ENCODE results near the gene TSSK2.
"Not testable (repeated sequence)": the region's sequence is repeated elsewhere in the genome, so short reads cannot be mapped to it uniquely, and the experiment has no call there.

Gene TSSK2

DNA sequence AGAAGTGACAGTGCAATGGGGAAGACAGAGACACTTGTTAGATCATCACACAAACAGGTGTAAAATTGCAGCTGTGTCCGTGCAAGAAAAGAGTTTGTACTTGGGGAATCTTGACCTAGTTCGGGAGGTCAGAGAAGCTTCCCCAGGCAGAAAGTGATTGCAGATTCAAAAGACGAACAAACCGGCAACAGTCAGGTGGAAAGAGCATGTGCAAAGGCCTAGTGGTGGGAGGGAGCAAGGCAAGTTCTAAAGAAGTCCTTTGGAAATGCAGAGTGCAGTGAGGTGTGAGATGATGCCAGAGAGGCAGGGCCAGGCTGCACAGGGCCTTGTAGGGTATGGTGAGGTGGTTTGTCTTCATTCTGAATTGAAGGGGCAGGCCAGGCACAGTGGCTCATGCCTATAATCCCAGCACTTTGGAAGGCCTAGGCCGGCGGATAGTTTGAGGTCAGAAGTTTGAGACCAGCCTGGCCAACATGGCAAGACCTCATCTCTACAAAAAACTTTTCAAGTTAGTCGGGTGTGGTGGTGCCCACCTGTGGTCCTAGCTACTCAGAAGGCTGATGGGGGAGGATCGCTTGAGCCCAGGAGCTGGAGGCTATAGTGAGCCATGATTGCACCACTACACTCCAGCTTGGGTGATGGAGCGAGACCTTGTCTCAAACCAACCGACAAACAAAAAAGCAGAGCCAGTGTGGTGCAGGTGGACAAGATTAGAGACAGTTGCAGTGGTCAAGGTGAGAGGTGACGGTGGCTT, 15.3 kb downstream of the TSSK2 start:
- DNase-seq: no peak

DNA sequence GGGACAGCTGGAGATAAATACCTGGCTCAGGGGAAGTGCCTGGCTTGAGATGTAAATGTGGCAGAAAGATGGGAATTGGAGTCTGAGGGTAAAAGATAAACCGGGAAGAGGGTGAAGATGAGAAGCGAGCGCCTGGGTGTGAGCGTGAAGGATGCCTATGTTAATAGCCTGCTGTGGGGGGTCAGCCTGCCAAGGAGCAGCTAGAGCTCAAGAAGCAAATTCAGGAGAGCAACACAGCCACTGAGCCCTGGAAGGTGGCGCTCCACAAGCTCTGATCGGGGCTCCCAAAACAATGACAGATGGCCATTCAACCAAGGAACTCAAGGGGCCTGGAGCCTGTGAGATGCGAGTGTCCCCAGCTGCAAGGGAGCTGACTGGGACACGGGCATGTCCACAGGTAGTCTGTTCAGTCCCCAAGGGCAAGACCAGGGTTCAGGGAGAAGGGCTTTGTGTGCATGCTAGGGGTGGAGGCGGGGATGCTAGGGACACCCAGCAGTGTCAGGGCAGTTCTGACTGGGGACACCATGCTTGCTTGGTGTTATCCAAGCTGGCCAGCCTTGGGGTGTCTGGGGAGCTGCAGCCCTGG, 16.2 kb downstream of the TSSK2 start:
- DNase-seq: no peak

DNA sequence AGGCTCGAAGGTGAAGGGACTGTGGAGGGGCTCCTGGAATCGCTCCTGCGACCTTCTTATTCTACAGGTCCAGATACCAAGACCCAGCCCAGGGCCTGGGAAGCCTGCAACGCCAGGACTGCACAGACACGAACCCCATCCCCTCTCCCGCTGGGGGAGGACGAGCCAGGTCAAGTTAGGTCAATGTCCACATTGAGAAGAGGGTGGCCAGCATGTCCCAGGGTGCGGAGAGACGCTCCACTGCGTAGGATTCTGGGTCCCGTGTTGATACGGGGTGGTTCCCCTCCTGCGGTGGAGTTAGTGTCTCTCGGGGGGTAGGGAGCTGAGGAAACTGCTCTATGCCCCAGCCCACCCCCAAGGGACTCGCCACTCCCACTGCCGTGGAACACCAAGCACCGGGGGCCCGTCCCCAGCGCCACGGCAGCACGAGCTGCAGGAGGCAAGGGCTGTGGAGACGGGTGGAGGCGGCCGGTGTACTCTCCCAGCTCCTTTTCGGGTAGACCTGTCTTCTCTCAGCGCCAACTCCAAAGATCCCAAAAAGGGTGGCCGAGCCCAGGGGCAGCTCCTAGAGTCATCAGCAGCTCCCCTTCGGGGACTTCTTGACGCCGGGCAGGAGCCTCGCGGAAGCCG, 17.4 kb downstream of the TSSK2 start:
- no peak for DNase-seq

DNA sequence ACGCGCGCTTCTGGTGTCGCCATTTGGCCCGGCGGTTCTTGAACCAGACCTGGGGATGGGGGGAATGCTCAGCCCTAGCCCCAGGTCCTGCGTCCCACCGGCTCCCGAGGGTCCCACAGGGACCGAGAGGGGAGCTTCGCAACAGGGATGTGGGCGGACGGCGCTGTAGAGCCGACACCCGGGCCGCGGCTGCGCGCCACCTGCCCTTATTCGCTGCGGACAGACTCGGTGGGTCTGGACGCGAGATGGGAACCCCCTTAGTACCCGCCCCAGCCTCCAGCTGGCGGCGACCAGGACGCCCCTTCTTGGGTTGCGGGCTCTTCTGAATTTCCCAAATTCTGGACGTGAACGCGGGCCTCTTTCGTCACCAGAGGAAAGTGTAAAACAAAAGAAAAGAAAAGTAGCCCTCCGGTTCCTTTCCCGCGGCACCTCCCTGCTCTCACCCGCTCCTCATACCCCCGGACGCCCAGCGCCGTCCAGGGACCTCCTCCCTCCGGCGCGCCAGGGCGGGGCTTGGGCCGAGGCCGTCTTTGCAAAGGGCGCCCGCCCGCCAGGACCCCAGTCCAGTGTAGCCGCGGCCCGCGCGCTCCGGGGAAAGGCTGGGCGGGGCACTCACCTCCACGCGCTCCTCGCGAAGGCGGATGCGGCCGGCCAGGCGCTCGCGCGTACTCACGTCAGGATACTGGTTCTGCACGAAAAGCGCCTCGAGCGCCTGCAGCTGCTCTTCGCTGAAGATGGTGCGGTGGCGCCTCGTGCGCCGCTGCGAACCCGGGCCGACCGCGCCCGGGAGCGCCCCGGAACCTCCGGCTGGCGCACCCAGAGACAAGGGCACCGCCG, 18.2 kb downstream of the TSSK2 start:
- no peak for DNase-seq

DNA sequence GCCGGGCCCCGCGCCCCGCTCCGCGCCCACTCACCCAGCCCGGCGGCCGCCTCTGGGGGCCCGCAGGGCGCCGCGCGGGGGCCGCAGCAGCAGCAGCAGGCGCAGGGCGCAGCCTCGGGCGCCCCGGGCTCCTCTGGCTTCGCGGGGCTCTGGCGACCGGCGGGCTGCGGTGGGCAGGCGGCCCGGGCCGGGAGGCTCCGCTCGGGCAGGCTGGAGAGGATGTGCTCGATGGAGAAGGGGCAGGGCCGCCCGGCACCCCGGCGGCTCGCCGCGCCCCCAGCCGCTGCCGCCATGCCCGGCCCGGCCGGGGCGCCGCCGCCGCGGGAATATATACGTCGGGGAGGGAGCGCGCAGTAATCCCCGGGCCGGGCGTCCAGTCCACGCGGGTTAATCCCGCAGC, 18.9 kb downstream of the TSSK2 start, which contains the start of gene GSC2:
TSS of gene GSC2 (minus strand) at position 302 of the 400 bp plus-strand sequence. CDS start at position 293, 9 bp downstream.
- no peak for DNase-seq

DNA sequence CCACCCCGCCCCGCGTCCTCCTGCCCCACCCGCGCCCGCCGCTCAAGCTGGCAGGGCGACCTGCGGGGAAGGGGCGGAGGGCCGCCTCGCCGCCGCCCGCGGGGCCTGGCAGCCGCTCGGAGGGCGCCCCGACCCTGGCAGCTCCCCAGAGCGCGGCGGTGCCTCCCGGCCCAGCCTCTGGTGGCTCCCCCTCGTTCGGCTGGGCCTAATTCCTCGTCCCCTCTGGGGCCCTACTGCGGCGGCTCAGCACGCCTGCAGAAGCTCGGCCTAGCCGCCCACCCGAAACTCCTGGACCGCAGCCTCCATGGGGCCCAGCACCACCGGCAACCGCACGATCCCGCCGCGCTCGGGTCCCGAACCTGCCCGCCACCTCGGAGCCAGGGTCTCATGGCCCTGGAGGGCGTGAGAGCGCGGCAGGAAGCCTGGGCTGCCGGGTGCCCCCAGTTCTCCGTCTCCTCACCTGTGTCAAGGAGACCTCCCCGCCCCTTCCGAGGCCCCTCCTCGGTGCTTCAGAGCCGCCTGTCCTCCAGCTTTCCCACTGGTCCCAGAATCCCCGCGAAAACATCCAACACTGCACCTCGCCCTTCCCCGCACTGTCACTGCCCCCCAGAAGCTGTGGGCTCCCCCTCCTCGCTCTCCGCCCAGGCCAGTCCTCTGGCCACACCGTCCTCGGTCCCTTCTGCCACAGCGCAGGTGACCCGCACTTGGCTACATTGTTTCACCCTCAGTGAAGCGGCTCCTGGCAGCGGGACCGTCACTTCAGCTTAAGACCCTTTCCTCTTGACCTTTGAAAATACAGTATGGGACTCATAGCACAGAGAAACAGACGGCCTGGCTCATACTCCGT, 19.6 kb downstream of the TSSK2 start:
- no peak for DNase-seq

DNA sequence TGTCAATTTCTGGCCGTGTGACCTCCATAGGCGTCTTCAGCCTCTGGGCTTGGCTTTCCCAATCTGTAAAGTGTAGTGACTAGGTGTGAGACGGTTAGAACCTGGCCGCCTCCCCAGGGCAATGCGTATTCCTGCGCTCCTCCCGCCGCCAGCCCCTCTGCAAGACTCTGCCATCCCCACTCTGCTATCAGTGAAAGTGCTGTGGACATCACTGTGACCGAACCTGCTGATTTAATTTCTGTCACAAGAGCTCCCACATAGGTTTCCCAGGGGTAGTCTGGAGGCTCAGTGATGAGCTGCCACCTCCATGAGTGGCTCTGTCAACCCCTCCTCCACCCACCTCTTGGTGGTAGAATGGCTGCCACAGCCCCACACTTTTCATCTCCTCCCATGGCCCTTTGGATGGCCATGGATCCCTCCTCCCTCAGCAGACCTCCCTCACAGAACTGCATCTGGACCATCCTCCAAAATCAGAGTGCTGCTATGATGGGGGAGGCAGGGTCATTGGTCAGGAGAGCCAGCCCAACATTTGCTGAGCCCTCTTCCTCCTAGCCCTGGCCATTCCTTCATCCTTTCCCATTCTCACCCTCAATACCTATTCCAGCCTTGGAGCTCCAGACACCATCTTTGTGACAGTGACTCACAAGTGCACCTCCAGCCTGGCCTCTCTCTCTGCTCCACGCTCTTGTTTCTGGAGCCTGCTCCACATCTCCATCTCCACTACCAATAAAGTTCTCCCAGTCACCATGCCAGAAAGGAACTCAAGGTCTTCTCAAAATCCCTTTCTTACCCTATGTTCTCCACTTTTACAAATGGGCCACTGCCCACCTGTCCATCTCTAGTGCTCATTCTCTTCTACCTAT, 20.5 kb downstream of the TSSK2 start:
- no peak for DNase-seq

DNA sequence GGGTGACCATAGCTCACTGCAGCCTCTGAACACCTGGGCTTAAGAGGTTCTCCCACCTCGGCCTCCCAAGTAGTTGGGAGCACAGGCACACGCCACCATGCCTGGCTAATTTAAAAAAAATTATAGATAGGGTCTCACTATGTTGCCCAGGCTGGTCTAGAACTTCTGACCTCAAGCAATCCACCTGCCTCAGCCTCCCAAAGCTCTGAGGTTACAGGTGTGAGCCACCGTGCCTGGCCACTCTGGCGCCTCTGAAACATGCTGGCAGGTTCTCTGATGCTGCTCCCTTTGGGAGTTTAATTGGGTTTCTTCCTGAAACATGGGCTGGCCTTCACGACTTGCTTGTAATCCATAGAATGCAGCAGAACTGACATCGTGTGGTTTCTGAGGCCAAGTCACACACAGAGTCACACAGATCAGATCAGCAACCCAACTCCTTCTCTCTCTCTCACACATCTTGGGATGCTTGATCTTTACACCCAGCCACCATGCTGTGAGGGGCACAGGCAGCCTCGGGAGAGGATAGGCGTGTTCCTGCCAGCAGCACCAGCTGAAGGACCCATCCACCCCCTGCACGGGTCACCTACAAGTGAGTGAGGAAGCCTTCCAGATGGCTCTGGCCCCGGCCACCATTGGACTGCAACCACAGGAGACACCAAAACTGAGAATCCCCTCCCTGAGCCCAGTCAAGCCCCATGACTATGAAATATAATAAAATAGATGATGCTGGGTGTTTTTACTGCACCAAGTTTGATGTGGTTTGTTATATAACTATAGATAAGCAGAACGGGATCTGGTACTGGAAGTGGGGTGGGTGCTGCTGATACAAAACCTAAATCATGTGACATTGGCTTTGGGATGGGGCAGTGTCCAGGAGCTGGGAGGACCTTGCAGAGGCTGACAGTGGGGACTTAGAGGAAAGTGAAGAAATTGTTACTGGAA, 22.1 kb downstream of the TSSK2 start:
- DNase-seq: peak; percentile 48

DNA sequence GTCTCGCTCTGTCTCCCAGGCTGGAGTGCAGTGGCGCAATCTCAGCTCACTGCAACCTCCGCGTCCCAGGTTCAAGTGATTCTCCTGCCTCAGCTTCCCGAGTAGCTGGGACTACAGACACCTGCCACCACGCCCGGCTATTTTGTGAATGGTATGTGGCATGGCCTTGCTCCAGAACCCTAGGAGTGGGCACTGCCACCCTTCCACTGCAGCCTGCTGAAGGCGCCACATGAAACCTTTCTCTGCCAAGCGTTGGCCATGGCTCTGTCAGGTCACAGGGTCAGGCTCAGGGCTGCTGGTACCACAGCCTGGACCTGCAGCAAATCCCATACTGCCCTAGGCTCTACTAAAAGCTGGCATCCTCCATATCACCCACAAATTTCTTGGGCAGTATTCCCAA, 25.0 kb downstream of the TSSK2 start:
- DNase-seq: not testable (repeated sequence)

DNA sequence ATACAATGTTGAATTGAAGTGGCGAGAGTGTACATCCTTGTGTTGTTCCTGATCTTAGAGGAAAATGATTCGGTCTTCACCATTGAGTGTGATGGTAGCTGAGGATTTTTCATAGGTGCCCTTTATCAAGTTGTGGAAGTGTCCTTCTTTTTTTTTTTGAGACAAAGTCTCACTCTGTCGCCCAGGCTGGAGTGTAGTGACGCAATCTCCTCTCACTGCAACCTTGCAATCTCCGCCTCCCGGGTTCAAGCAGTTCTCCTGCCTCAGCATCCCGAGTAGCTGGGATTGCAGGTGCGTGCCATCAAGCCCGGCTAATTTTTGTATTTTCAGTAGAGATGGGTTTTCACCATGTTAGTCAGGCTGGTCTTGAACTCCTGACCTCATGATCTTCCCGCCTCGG, 27.5 kb downstream of the TSSK2 start:
- not testable (repeated sequence) for DNase-seq

DNA sequence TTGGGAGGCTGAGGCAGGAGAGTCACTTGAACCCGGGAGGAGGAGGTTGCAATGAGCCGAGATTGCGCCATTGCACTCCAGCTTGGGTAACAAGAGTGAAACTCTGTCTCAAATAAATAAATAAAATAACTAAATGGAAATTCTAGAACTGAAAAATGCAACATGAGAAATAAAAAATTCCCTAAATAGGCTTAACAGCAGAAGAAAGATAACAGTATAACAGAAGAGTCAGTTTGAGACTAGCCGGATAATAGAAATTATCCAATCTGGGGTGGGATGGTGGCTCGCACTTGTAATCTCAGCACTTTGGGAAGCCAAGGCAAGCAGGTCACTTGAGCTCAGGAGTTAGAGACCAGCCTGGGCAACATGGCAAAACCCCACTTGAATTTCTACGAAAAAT, 33.3 kb downstream of the TSSK2 start:
- DNase-seq: no peak

DNA sequence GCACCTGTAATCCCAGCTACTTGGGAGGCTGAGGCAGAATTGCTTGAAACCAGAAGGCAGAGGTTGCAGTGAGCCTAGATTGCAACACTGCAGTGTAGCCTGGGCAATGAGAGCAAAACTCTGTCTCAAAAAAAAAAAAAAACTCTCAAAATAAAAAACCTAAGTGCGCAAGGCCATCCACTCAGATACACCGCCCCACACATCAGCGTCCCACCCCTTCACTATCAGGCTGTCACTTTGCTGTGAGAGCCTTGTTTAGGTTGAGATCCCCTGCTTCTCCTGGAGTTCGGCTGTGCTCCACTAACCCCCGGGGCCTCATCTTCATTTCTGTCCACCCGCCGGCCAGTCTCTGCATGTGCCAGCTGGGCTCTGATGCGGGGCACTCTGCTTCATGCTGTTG, 35.3 kb downstream of the TSSK2 start:
- DNase-seq: no peak

DNA sequence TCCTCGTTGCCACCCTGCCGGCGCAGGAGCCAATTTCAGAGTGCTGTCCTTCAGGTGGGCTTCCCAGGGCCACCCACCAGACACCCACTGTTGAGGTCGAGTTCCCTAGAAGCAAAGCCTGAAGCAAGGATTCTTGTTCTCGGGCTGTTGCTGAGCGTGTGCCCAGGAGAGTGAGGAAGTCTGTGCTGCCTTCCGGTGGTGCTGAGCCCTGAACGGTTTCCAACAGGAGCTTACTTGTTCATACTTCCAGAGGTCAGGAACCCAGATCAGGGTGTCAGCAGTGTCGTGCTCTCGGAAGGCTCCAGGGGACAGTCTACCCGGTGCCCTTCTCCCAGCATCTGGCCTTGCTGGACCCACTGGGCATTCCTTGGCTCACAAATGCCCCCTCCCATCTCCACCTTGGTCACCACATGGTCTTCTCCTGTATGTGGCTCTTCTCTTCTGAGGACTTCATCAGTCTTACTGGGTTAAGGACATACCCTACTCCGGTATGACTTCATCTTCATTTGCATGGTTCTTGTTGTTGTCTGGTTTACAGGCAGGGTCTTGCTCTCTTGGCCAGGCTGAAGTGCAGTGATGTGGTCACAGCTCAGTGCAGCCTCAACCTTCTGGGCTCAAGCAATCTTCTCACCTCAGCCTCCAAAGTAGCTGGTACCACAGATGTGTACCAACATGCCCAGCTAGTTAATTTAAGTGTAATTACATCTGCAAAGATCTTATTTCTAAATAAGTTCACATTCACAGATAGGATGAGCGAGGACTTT, 36.2 kb downstream of the TSSK2 start:
- DNase-seq: no peak

DNA sequence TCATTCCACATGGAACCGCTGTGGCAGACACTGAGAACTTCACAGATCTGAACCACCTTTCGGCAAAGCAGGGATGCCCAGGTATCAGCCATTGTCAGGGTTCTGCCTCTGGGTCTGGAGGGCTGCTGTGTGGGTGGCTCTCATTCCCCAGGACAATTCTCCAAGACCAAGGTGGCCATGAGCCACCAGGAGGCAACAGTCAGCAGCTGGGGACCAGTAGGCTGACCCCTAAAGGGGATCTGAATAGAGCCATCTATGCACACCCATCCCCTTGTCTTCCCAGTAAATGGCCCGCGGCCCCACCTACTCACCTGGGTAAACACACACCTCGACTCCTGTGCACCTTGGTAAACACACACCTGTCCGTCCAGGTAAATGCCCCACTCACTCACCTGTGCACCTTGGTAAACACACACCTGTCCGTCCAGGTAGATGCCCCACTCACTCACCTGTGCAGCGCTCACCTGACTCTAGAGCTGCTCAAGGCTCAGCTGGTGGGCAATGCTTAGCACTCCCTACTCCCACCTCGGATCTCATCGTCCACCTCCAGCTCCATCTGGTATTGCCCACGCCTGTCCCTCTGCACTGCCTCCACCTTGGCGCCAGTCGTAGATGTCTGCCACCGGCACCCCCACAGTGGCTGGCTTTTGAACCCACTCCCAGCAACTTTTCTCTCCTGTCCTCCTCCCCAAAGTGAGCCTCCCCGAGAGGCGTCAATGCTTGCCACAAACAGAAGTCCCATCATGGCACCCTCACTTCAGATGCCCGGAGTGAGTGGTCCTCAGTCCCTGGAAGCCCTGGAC, 37.2 kb downstream of the TSSK2 start:
- no peak for DNase-seq

DNA sequence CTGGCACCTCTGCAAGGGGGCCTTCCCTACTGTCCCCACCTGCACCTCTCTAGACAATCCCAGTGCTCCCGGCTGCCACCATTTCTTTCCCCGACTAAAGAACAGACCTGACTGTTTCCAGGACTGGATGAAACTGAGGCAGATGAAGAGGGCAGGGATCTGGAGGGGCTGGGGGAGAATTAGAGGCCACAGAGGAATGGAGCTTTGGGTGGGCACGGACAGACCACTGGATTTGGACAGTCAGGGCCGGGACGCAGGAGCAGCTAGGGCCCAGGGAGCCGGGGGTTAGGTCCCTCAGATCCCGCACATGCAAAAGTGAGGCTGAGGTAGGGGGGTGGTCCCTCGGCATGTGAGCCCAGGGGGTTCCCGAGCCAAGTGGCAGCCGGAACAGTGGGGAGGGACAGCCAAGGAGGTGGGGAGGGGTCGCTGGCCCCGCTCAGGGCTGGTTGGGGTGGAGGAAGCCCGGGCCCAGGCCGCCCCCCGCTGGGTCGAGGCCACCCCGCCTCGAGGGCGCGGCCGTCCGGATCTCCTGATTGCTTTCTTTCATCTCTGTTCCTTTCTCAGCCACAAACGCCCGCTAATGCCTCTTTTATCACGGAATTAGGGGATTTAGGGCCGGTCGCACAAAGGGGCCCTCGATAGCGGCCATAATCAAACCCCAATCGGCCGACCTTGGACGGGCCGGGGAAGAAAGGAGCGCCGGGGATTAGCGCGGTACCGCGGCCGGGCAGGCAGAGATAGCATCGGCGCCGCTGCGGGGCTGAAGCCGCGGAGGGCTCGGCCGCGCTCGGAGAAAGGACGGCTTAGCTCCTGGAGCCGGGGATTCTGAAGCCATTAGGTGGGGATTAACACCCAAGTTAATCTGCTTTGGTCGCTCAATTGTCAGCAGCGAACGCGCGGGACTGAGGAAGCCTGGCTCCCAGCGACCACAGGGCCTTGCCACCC, 38.2 kb downstream of the TSSK2 start:
- no peak for DNase-seq

DNA sequence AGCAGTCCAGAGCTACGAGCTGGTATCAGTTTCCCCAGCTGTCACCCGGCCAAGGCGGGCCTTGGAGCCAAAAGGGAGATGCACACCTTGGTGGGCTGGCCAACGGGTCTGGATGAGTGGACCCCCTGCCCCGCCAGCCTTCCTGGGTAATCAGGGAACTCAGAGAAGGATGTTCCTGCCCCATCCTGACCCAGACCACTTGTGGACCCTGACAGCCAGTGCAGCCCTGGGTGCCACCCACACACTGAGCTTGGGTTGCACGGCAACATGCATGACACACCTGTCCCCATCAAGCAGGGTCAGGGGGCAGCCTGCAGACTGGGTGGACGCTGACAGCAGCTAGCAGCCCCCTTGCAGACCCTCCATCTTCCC, 38.8 kb downstream of the TSSK2 start:
- DNase-seq: no peak
